ENCODE results near the gene CLTCL1. TPM values are rescaled to one million over a fixed set of nuclear protein-coding genes. Genes with fewer than 3 reads are reported as not detected.

Gene CLTCL1
- total and polyA plus RNA-seq, 12 donors: 13.0 to 62.8 (median 21.8) TPM

GRCh38 chr22:19151329-19152191 lies 140.0 kb downstream of the CLTCL1 start:
- intact Hi-C loops (cut with DNase I): no loop called here
- no peak for DNase-seq
- no peak overlapping the region for H3K4me3 ChIP-seq
- H3K4me1 ChIP-seq (replicated peaks in 1 of 2): peaks cover 0 to 5% of the 10 kb centered on the region in 2 donors
- H3K27ac ChIP-seq: no peak overlapping the region
- H3K27me3 ChIP-seq: peaks cover 41% of the 10 kb centered on the region
- TF ChIP-seq CTCF (IDR thresholded peaks at IDR 0.05) (no peak), POLR2A (IDR thresholded peaks at IDR 0.05) (no peak)
- H3K36me3 ChIP-seq (replicated peaks in 1 of 2): no peaks in the 10 kb centered on the region
- 43 to 52% (median 47%) methylated on average over 5 to 10 of the region's 10 CpGs for WGBS, 4 donors
- no peaks in the 10 kb centered on the region for H3K9me3 ChIP-seq (replicated peaks in 1 of 3)

- peaks cover 41% of the 10 kb centered on the region for H3K27me3 ChIP-seq
- no peak for DNase-seq
- H3K4me1 ChIP-seq (replicated peaks in 1 of 2): peaks cover 0 to 5% of the 10 kb centered on the region in 2 donors
- no peak overlapping the region for H3K27ac ChIP-seq
- 6 to 30% (median 8%) methylated on average over 13 to 68 of the region's 68 CpGs for WGBS, 4 donors
- H3K9me3 ChIP-seq (replicated peaks in 1 of 3): no peaks in the 10 kb centered on the region
- intact Hi-C loops (cut with DNase I): no loop called here
- TF ChIP-seq CTCF (IDR thresholded peaks at IDR 0.05) (no peak), POLR2A (IDR thresholded peaks at IDR 0.05) (no peak)
- H3K36me3 ChIP-seq (replicated peaks in 1 of 2): no peaks in the 10 kb centered on the region
- no peak overlapping the region for H3K4me3 ChIP-seq
These were observed 140.8 kb downstream of the CLTCL1 start for GRCh38 chr22:19150482-19151328.

- TF ChIP-seq POLR2A (IDR thresholded peaks at IDR 0.05) (no peak), CTCF (IDR thresholded peaks at IDR 0.05) (no peak)
- Histone ChIP-seq H3K27me3 (peaks cover 41% of the 10 kb centered on the region), H3K27ac (no peak within 1 kb of the TSS), H3K9me3 (replicated peaks in 1 of 3) (no peaks in the 10 kb centered on the region), H3K4me3 (no peak within 1 kb of the TSS), H3K36me3 (replicated peaks in 1 of 2) (no peaks in the 10 kb centered on the region), H3K4me1 (replicated peaks in 1 of 2) (peaks cover 0 to 5% of the 10 kb centered on the region in 2 donors)
- WGBS, 4 donors: 1 to 4% (median 2%) methylated on average over 11 to 59 of the region's 59 CpGs; no CpG with 5 or more reads in 1 of the 4 donors
- DNase-seq: no peak
- intact Hi-C loops (cut with DNase I): loop anchor here in 1 of 2 donors (10.0 kb wide), 1 partner anchor 485 kb away; no protein-coding TSS in a partner anchor
These were observed 141.5 kb downstream of the CLTCL1 start, which contains the start of gene GSC2 for GRCh38 chr22:19149991-19150390. Gene GSC2, minus strand, starts transcription at chr22:19150292. Its CDS starts 9 bp downstream, at chr22:19150283.
